ENCODE measurements around the gene ASTL.

The ASTL gene

GRCh38 chr2:96180521-96180920 is 42.2 kb upstream of the ASTL start:
- H3K4me3 ChIP-seq (ENCODE audit: low read length): no peak overlapping the region
- H3K4me1 ChIP-seq (ENCODE audit: low read length): no peaks in the 10 kb centered on the region
- no peaks in the 10 kb centered on the region for H4K20me1 ChIP-seq (ENCODE audit: insufficient read depth, low read length)
- no peaks in the 10 kb centered on the region for H3K79me2 ChIP-seq (ENCODE audit: low read length)
- TF ChIP-seq CTCF (IDR thresholded peaks at IDR 0.05; ENCODE audit: low read length): no peak
- no peak for TF ChIP-seq EZH2 (optimal IDR thresholded peaks at IDR 0.05; ENCODE audit: low read depth, low read length)
- DNase-seq: no peak
- H3K36me3 ChIP-seq (replicated peaks; ENCODE audit: insufficient read depth, low read length): no peaks in the 10 kb centered on the region
- no peak overlapping the region for H3K27ac ChIP-seq (ENCODE audit: low read length)
- no peaks in the 10 kb centered on the region for H3K9me3 ChIP-seq (replicated peaks; ENCODE audit: insufficient read depth, low read length)
- H3K4me2 ChIP-seq (ENCODE audit: low read depth, low read length): no peak overlapping the region
- H3K9me2 ChIP-seq (replicated peaks; ENCODE audit: insufficient read depth, low read length): no peaks in the 10 kb centered on the region
- H3K27me3 ChIP-seq (replicated peaks; ENCODE audit: insufficient read depth, low read length): no peaks in the 10 kb centered on the region
- H2AFZ ChIP-seq (ENCODE audit: low read length): no peak overlapping the region
- no peak overlapping the region for H3K9ac ChIP-seq (ENCODE audit: low read length)
- no peaks in the 10 kb centered on the region for H3F3A ChIP-seq (ENCODE audit: insufficient read depth, low read length)

GRCh38 chr2:96180002-96180401 is 41.7 kb upstream of the ASTL start:
- H3K79me2 ChIP-seq (ENCODE audit: low read length): no peaks in the 10 kb centered on the region
- no peak overlapping the region for H3K27ac ChIP-seq (ENCODE audit: low read length)
- no peaks in the 10 kb centered on the region for H3K36me3 ChIP-seq (replicated peaks; ENCODE audit: insufficient read depth, low read length)
- H3K9ac ChIP-seq (ENCODE audit: low read length): no peak overlapping the region
- H3K4me1 ChIP-seq (ENCODE audit: low read length): no peaks in the 10 kb centered on the region
- H3K4me3 ChIP-seq (ENCODE audit: low read length): no peak overlapping the region
- no peaks in the 10 kb centered on the region for H3K27me3 ChIP-seq (replicated peaks; ENCODE audit: insufficient read depth, low read length)
- no peaks in the 10 kb centered on the region for H3K9me2 ChIP-seq (replicated peaks; ENCODE audit: insufficient read depth, low read length)
- no peaks in the 10 kb centered on the region for H4K20me1 ChIP-seq (ENCODE audit: insufficient read depth, low read length)
- H3K4me2 ChIP-seq (ENCODE audit: low read depth, low read length): no peak overlapping the region
- TF ChIP-seq EZH2phosphoT487 (IDR thresholded peaks at IDR 0.05; ENCODE audit: low read length) (no peak), CTCF (IDR thresholded peaks at IDR 0.05; ENCODE audit: low read length) (no peak), EZH2 (optimal IDR thresholded peaks at IDR 0.05; ENCODE audit: low read depth, low read length) (no peak)
- H3F3A ChIP-seq (ENCODE audit: insufficient read depth, low read length): no peaks in the 10 kb centered on the region
- no peak overlapping the region for H2AFZ ChIP-seq (ENCODE audit: low read length)
- no peak for DNase-seq
- no peaks in the 10 kb centered on the region for H3K9me3 ChIP-seq (replicated peaks; ENCODE audit: insufficient read depth, low read length)

- Histone ChIP-seq H3K27me3 (replicated peaks; ENCODE audit: insufficient read depth, low read length) (no peaks in the 10 kb centered on the region), H3K27ac (ENCODE audit: low read length) (no peak overlapping the region), H3K4me1 (ENCODE audit: low read length) (no peaks in the 10 kb centered on the region), H3K36me3 (replicated peaks; ENCODE audit: insufficient read depth, low read length) (no peaks in the 10 kb centered on the region), H3K4me3 (ENCODE audit: low read length) (no peak overlapping the region), H3F3A (ENCODE audit: insufficient read depth, low read length) (no peaks in the 10 kb centered on the region), H3K9me2 (replicated peaks; ENCODE audit: insufficient read depth, low read length) (no peaks in the 10 kb centered on the region), H2AFZ (ENCODE audit: low read length) (no peak overlapping the region), H3K9ac (ENCODE audit: low read length) (no peak overlapping the region), H3K79me2 (ENCODE audit: low read length) (no peaks in the 10 kb centered on the region), H4K20me1 (ENCODE audit: insufficient read depth, low read length) (no peaks in the 10 kb centered on the region), H3K9me3 (replicated peaks; ENCODE audit: insufficient read depth, low read length) (no peaks in the 10 kb centered on the region), H3K4me2 (ENCODE audit: low read depth, low read length) (no peak overlapping the region)
- DNase-seq: no peak
- no peak for TF ChIP-seq EZH2 (optimal IDR thresholded peaks at IDR 0.05; ENCODE audit: low read depth, low read length)
- TF ChIP-seq CTCF (IDR thresholded peaks at IDR 0.05; ENCODE audit: low read length): no peak
Measured at GRCh38 chr2:96176661-96177060, 38.4 kb upstream of the ASTL start.

- TF ChIP-seq CTCF (IDR thresholded peaks at IDR 0.05; ENCODE audit: low read length) (no peak), EZH2 (optimal IDR thresholded peaks at IDR 0.05; ENCODE audit: low read depth, low read length) (no peak), EZH2phosphoT487 (IDR thresholded peaks at IDR 0.05; ENCODE audit: low read length) (no peak)
Measured at GRCh38 chr2:96175951-96176350, 37.6 kb upstream of the ASTL start.

More at GRCh38 chr2:96175951-96176350, 37.6 kb upstream of the ASTL start:
- Histone ChIP-seq H2AFZ (ENCODE audit: low read length) (no peak overlapping the region), H3K4me3 (ENCODE audit: low read length) (no peak overlapping the region), H3K9me3 (replicated peaks; ENCODE audit: insufficient read depth, low read length) (no peaks in the 10 kb centered on the region), H3K79me2 (ENCODE audit: low read length) (no peaks in the 10 kb centered on the region), H3F3A (ENCODE audit: insufficient read depth, low read length) (no peaks in the 10 kb centered on the region), H3K4me2 (ENCODE audit: low read depth, low read length) (no peak overlapping the region), H3K9ac (ENCODE audit: low read length) (no peak overlapping the region), H3K27ac (ENCODE audit: low read length) (no peak overlapping the region), H3K4me1 (ENCODE audit: low read length) (no peaks in the 10 kb centered on the region), H3K27me3 (replicated peaks; ENCODE audit: insufficient read depth, low read length) (no peaks in the 10 kb centered on the region), H3K36me3 (replicated peaks; ENCODE audit: insufficient read depth, low read length) (no peaks in the 10 kb centered on the region), H4K20me1 (ENCODE audit: insufficient read depth, low read length) (no peaks in the 10 kb centered on the region), H3K9me2 (replicated peaks; ENCODE audit: insufficient read depth, low read length) (no peaks in the 10 kb centered on the region)
- DNase-seq: no peak
